Stimulated activated CD8-positive, alpha-beta memory T cell treated with anti-CD3 and anti-CD28 coated beads, Interleukin-7, amount 100 ng/mL, for 4 hours (primary cell): ENCODE measurements around the gene VAV1.
"Not testable (repeated sequence)": the region's sequence is repeated elsewhere in the genome, so short reads cannot be mapped to it uniquely, and the experiment has no call there.

ENCODE experiments used
- DNase-seq, 2 donors: peaks; one replicate each; pipeline ENCODE4 v3.0.0-alpha.2; 2020; ENCODE audit warnings: low read depth in 2 of 2

VAV1 gene

DNA sequence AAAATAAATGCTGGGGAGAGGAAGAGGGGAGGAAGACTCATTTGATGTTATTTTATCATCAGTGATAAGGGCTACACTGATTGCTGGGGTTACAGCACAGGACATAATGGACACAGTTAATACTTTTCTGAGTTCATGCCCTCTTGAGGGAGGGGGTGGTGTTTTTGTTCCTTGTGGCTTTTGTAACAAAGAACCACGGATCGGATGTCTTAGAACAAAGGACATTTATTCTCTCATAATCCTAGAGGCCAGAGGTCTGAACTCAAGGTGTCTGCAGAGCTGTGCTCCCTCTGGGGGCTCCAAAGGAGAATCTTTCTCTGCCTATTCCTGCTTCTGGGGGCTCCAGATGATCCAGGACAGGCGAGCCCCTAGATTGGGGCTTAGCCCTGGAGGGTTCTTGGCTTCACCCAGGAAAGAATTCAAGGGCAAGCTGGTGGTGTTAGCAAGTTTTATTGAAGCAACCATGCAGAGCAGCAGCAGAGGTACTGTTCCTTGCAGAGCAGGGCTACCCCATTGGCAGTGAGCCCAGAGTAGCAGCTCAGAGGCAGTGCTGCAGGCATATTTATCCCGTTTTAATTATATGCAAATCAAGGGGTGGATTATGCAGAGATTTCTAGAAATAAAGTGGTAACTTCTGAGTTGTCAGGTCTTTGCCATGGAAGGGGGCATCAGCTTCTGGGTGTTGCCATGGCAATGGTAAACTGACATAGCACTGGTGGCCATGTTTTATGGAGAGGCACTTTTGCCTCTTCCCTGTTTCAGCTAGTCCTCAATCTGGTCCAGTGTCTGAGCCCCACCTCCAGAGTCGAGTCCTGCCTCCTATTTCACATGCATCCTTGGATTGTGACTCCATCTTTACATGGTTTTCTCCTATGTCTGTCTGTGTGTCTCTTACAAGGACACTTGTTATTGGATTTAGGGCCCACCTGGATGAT lies 18.0 kb downstream of the VAV1 start:
- DNase-seq = no peak

DNA sequence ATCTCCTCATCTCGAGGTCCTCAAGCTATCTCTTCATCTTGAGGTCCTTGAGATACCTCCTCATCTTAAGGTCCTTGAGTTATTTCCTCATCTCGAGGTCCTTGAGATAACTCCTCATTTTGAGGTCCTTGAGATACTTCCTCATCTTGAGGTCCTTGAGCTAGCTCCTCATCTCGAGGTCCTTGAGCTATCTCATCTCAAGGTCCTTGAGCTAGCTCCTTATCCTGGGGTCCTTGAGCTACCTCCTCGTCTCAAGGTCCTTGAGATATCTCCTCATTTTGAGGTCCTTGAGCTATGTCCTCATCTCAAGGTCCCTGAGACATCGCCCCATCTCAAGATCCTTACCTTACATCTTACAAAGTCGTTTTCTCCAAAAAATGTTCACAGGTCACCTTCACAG lies 18.7 kb downstream of the VAV1 start:
- no peak for DNase-seq

DNA sequence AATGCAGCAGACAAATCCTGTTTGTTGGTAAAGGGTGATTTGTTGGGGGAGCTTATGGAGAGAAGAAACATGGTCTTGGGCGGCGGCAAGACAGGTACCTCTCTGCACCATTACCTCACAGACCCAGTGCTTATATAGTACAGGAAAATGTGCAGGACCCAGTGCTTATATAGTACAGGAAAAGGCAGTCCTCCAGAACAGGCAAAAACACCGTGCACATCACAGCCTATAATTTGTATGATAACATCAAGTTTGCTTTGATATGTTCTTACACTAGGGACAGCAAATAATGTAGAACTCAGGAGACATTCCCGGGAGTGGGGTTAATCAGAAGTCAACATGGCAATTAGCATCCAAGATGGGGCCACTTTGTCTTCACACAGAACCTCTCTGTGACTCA lies 20.9 kb downstream of the VAV1 start:
- no peak for DNase-seq

DNA sequence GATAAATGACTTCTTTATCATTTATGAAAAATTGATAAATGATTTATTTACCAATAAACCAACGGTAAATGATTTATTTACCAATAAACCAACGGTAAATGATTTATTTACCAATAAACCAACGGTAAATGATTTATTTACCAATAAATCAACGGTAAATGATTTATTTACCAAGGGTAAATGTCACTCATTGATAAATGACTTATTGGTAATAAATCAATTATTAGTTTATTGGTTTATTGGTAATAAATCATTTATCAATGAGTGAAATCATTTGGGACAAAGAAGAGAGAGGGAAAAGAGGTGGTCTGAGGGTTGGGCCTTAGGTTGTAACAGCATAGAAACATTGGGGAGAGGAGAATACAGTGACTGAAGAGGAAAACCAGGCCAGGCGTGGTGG lies 21.5 kb downstream of the VAV1 start:
- no peak for DNase-seq

DNA sequence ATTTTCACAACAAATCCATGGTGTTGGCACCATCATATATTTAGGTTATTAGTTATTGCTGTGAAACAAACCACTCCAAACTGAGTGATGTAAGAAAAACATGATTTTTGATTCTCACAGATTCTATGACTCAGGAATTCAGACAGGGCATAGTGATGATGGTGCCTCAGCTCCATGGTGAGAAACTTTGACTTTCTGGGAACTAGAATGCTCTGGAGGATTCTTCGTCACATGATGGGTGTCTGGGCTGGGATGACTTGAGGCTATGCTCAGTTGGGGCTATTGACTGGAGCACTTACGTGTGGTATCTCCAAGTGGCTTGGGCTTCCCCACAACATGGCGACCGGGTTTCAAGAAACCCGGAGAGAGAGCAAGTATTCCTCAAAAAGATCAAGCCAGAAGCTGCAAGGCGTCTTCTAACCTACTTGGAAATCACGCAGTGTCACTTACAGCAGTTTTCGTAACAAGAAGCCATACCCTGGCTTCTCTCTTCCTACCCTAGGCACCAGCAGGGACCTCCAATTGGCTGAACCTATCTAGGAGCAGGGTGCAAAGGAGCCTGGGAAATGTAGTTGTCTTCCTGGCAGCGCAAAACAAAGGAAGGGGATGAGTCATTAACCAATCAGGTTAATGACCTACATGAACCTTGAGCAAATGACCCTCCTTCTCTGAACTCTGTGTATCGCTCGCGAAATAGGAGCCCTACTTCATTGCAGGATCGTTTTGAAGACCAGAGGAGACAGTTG lies 22.4 kb downstream of the VAV1 start:
- no peak for DNase-seq

DNA sequence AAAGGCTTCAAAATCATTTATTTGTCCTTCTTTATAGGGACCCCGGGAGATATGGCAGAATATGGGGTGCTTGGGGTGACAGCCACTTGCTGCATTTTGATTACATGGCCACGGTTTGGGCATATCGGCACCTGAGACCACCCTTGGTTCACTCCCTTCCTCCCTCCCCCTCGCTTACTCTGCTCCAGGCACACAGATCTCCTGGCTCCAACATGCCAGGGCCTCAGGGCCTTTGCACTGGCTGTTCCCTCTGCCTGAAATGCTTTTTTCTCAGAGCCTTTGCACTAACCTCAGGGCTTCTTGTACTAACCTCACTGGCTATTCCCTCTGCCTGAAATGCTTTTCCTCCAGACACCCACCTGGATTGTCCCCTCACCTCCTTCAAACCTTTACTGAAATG lies 23.8 kb downstream of the VAV1 start:
- DNase-seq = no peak

DNA sequence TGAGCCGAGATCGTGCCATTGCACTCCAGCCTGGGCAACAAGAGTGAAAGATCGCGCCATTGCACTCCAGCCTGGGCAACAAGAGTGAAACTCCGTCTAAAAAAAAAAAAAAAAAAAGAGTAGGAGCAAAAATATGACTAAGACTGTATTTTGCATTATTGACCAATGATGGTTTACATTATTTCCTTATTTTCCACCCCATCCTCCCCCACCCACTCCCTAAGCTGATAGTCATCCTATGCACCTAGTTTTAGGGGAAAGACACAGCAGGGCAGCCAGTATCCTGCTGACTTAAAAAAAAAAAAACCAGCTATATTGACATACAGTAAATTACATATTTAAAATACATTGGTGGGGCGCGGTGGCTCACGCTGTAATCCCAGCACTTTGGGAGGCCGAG lies 25.1 kb downstream of the VAV1 start:
- no peak for DNase-seq

DNA sequence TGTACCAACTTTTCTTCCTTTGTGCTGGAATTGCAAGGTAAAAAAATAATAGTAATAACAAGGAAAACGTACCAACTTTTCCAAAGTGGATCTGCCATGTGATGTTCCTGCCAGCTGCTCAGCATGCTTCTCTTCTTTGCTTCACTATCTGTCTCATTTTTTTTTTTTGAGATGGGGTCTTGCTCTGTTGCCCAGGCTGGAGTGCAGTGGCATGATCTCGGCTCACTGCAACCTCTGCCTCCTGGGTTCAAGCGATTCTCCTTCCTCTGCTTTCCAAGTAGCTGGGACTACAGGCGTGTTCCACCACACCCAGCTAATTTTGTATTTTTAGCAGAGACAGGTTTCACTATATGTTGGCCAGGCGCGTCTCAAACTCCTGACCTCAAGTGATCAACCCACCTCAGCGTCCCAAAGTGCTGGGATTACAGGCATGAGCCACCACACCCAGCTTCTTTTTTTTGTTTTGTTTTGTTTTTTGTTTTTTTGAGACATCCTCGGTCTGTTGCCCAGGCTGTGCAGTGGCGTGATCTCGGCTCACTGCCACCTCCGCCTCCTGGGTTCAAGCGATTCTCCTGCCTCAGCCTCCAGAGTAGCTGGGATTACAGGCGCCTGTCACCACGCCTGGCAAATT lies 27.8 kb downstream of the VAV1 start:
- not testable (repeated sequence) for DNase-seq

DNA sequence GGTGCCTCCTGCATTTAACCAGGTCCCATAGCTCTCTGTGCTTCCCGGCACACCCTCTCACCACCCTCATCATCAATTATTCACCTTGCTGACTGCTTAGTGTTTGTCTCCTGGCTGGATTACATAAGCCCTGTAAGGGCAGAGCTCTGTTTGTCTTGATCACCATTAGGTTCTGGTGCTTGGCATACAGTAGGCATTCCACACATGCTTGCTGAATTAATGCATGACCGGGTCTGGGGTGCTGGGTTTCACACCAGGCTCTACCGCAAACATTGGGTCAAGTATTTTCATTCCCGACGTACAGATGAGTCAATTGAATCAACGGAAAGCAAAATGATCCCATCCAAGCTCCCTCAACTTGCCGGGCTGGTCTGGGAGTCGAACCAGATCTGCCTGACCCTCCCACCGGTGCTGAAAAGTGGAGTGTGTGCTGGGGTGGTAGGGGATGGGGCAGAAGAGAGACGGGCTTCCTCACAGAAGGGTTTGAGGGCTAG lies 28.5 kb downstream of the VAV1 start:
- DNase-seq = no peak

DNA sequence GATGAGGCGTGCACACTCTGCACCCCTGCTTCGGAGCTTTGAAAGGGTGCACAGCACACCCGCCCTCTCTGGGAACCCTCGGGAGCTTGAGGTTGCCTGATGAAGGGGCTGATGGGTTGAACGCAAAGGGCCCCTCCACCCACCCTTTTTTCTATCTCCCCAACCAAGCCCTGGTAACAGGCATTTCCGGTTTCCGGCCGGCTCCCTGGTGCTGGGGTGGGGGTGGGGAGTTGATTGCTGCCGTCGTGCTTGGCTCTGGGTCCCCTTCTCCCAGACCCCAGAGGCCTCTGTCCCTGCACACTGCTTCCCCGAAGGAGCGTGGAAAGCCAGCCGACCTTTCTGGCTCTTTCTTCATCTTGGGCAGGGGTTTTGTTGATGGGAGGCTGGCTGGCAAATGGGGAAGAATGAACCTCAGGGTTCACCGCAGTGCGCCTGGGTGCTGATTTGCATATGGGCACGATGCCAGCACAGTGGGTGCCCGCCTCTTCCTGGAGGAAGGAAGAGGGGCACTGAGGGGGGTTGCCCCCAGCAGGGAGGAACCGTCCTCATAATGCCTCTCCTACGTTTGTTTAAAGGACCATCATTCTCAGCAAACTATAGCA lies 29.1 kb downstream of the VAV1 start:
- peak; percentile 70 to 80 for DNase-seq

DNA sequence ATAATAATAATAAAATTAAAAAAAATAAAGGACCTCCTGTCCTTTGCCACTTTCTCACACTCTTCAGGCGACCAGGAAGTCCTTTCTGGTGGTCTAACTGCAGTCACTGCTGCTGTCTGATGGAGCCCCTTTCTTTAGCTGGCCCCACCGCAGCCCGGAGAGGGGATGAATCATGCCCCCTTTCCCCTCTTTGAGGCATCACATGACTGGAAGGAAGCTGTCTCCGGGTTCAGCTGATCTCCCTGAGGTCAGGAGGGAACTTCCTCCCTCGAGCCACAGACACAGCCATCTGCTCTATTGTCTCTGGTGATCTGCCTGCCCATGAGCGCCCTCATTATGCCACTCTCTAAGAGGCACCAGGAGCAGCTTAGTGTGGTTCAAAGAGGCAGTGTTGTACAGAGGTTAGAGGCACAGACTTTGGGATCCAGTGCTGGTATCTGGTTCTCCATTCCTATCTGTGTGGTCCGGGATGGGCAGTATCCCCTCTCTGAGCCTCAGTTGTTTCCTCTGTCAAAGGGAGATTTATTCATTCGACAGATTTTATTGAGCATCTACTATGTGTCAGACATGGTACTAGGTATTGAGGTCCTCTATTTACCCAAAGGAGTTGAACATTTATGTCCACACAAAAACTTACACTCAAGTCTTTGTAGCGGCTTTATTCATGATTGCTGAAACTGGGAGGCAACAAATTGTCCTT lies 30.0 kb downstream of the VAV1 start:
- peak; percentile 73 to 81 for DNase-seq

DNA sequence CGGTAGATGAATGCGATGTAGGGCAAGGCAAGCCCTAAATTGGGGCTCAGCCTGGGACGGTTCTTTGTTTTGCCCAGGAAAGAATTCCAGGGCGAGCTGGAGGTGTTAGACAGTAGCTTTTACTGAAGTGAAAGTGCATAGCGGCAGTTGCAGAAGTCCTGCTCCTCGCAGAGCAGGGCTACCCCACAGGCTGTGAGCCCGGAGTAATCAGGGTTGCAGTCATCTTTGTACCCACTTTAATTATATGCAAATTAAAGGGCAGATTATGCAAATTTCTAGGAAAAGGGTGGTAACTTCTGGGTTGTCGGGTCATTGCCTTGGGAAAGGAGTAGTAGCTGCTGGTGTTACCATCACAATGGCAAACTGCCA lies 30.5 kb downstream of the VAV1 start:
- no peak for DNase-seq

DNA sequence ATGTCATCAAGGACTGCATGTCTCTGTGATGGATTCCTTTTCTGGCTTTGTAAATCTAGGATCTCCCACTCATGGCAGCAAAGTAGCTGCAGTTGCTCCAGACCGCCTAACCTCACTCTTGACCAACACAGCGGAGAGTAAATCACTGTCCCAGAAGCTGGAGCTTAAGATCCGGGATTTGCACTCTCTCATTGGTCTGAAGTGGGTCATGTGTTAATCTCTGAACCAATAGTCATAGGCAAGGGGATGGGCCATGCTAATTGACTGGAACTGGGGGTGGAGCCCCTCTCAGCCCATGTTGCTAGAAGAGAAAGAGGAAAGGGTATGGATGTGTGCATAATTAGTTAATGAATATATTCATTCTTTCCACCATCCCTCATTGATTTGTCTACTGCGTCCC lies 34.0 kb downstream of the VAV1 start:
- DNase-seq = no peak

DNA sequence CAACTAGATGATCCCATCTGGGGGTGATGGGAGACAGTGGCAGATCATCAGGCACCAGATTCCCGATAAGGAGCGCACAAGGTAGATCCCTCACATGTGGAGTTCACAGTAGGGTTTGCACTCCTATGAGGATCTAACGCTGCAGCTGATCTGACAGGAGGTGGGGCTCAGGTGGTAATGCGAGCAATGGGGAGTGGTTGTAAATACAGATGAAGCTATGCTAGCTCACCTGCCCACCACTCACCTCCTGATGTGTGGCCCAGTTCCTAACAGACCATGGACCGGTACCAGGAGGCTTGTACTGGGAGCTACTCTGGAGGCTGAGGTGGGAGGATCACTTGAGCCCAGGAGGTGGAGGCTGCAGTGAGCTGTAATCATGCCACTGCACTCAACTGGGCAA lies 34.8 kb downstream of the VAV1 start:
- no peak for DNase-seq

DNA sequence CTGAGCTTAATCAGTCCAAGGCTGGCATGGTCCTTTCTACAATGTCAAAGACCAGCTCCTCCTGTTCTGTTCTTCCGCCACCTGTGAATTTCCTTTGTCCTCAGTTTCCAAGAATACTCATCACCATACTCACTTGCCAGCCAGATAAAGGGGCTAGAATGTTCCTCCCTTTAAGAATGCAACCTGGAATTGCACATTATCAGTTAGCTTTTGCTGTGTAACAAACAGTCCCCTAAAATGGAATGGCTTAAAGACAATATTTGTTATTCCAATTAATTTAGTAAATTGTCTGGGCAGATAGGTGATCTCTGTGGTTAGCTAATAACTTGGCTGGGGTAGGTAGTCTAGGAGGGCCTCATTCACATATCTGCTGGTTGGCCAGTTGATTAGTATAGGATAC lies 36.0 kb downstream of the VAV1 start:
- no peak for DNase-seq

DNA sequence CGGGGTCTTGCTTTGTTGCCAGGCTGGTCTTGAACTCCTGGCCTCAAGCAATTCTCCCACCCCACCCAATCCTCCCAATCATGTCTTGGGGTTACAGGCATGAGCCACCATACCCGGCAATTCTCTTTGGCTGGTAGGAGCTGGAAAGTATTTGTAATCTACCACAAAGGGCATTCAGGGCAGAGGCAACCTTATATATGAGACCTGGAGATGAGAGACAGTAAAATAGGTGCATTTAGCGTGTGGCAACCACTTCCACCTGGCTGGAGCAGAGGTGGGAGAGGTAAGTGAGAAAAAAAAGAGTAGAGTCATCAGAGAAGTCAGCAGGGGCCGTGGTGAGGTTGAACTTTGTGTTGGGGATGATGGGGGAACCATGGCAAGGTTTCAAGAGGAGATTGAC lies 36.8 kb downstream of the VAV1 start:
- no peak for DNase-seq

DNA sequence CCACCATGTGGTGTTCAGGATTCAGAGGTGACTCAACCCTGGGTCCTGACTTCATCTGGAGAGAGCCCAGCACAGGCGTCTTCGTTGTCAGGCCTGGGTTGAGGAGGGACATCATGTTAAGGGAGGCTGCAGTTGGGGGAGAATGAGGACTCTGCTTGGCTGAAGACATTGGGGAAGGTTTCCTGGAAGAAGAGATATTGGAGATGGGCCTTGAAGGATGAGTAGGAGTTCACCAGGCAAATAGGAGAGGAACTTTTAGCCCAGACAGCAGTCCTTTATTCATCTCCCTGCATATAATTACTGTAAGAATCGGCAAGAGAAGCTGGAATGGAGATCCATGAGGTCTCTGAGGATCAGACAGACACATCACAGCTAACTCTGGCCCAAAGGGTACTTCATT lies 38.9 kb downstream of the VAV1 start:
- DNase-seq = no peak

DNA sequence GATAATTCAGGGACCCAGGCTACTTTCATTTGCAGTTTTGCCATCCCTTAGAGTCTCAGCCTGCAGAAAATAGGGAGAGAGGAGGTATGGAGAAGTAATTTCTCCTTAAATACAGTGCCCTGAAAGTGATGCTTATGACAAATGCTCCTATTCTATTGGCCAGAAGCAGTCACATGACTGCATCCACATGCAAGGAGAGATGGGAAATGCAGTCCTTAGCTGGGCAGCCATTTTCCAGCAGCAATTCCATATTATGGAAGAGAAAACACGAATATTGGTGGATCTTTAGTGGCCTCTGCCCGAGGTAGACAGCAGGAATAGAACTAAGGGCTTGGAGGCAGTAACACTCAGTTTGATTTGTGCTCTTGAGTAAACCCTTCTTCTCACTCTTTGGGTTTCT lies 39.4 kb downstream of the VAV1 start:
- no peak for DNase-seq

DNA sequence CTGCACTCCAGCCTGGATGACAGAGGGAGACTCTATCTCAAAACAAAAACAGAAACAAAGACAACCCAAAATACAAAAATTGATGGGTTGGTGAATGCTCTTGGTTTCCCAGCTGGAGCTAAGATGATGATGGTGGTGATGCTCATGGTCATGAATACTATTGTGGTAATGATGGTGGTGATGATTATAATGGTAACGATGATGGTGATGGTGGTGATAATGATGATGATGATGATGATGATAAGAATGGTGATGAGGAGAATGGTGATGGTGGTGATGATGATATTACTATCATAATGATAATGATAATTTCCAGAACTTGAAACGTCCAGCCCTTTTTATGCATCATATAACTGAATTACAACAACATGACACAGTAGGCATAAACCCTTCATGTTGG lies 40.1 kb downstream of the VAV1 start:
- DNase-seq = no peak

DNA sequence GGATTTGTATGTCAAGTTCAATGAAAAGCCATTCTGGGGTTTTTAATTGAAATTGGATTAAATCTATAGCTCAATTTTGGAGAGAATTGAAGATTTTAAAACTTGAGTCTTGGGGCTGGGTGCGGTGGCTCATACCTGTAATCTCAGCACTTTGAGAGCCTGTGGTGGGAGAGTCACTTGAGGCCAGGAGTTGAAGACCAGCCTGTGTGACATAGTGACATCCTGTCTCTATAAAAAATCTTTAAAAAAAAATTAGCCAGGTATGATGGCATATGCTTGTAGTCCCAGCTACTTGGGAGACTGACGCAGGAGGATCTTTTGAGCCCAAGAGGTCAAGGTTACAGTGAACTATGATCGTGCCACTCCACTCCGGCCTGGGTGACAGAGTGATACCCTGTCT lies 41.2 kb downstream of the VAV1 start:
- DNase-seq = no peak

DNA sequence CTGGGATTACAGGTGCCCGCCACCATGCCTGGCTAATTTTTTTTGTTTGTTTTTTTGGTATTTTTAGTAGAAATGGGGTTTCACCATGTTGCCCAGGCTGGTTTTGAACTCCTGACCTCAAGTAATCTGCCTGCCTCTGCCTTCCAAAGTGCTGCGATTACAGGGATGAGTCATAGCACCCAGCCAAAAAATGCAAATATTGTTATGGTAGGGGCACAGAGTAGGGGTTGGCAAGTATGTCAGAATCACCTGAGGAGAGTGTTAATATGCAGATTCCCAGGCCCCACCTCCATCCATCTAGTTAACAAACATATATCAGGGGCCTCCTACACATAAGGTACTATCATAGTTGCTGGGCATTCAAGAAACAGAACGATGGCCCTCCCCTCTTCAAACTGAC lies 44.7 kb downstream of the VAV1 start:
- no peak for DNase-seq

DNA sequence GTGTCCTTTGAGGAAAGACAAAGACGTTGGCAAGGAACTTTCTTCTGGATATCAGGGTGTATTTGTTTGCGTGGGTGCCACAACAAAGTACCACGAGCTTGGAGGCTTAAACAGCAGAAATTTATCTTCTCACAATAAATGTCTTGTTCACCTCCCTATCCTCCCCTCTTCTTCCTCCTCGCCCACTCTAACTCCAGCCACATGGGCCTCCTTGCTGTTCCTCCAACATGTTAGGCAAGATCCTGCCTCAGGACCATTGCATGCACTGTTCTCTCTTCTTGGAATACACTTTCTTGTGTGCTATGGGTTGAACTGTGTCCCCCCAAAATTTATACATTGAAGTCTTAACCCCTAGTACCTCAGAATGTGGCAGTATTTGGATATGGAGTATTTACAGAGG lies 45.7 kb downstream of the VAV1 start:
- no peak for DNase-seq
